GM12874 (cell line): ENCODE data around the gene BTBD2.

Experiments
- CTCF ChIP-seq: IDR thresholded peaks from 2 replicates; pipeline ENCODE4 v1.5.1; 2011; ENCODE audit warnings: low read depth, mild to moderate bottlenecking, control low read depth, low read length, moderate library complexity; ENCODE audit not compliant: insufficient read depth

Gene BTBD2

GRCh38 chr19:1986357-1987162 lies 29.0 kb downstream of the BTBD2 start:
- TF ChIP-seq CTCF, result no peak

GRCh38 chr19:1985588-1986356 lies 29.7 kb downstream of the BTBD2 start:
- TF ChIP-seq CTCF, result no peak

- no peak for TF ChIP-seq CTCF
These were observed 31.2 kb downstream of the BTBD2 start for GRCh38 chr19:1984357-1984756.

- TF ChIP-seq CTCF, result no peak
These were observed 34.3 kb downstream of the BTBD2 start for GRCh38 chr19:1981253-1981652.

- TF ChIP-seq CTCF, result no peak
These were observed 34.7 kb downstream of the BTBD2 start for GRCh38 chr19:1980809-1981181.

GRCh38 chr19:1980091-1980808 lies 35.3 kb downstream of the BTBD2 start:
- TF ChIP-seq CTCF, result no peak

- TF ChIP-seq CTCF, result no peak
These were observed 35.9 kb downstream of the BTBD2 start for GRCh38 chr19:1979642-1980041.
